HG03460 (cell line): ENCODE measurements around the gene GCC2.
A peak's percentile ranks its signal among the peaks of the same experiment; 100 is the strongest.
"Not testable (repeated sequence)": the region's sequence is repeated elsewhere in the genome, so short reads cannot be mapped to it uniquely, and the experiment has no call there.

Experiments
- ATAC-seq: cut with Tn5 transposase; IDR thresholded peaks from one replicate; pipeline ENCODE4 v1.9.1; 2021; ENCODE audit not compliant: unreplicated experiment

Gene GCC2

GRCh38 chr2:108444941-108445840, 3.8 kb upstream of the GCC2 start:
- ATAC-seq = no peak

GRCh38 chr2:108446703-108447102, 2.3 kb upstream of the GCC2 start:
- no peak for ATAC-seq

GRCh38 chr2:108447947-108448677, 894 bp upstream of the GCC2 start:
- ATAC-seq = no peak

GRCh38 chr2:108449410-108450130, 564 bp downstream of the GCC2 start:
- ATAC-seq = peak; percentile 35

GRCh38 chr2:108450863-108451262, 1.9 kb downstream of the GCC2 start:
- no peak for ATAC-seq

- ATAC-seq = no peak
Measured at GRCh38 chr2:108451976-108452375, 3.0 kb downstream of the GCC2 start.

GRCh38 chr2:108453530-108453929, 4.5 kb downstream of the GCC2 start:
- not testable (repeated sequence) for ATAC-seq

GRCh38 chr2:108454440-108454839, 5.4 kb downstream of the GCC2 start:
- ATAC-seq = no peak

- ATAC-seq = no peak
Measured at GRCh38 chr2:108455571-108455970, 6.6 kb downstream of the GCC2 start.

- ATAC-seq = no peak
Measured at GRCh38 chr2:108458082-108458481, 9.1 kb downstream of the GCC2 start.

- no peak for ATAC-seq
Measured at GRCh38 chr2:108459441-108459840, 10.4 kb downstream of the GCC2 start.

GRCh38 chr2:108460345-108461037, 11.5 kb downstream of the GCC2 start:
- ATAC-seq = peak; percentile 85

- ATAC-seq = no peak
Measured at GRCh38 chr2:108477099-108477498, 28.1 kb downstream of the GCC2 start.

GRCh38 chr2:108485253-108485652, 36.2 kb downstream of the GCC2 start:
- ATAC-seq = no peak

- no peak for ATAC-seq
Measured at GRCh38 chr2:108490506-108491122, 41.6 kb downstream of the GCC2 start.

- ATAC-seq = no peak
Measured at GRCh38 chr2:108491848-108492247, 42.8 kb downstream of the GCC2 start.

- no peak for ATAC-seq
Measured at GRCh38 chr2:108492364-108492763, 43.4 kb downstream of the GCC2 start.

GRCh38 chr2:108496167-108496566, 47.2 kb downstream of the GCC2 start:
- not testable (repeated sequence) for ATAC-seq

GRCh38 chr2:108507620-108508019, 58.6 kb downstream of the GCC2 start:
- ATAC-seq = not testable (repeated sequence)

GRCh38 chr2:108512431-108512830, 63.4 kb downstream of the GCC2 start:
- ATAC-seq = not testable (repeated sequence)
